H1 (cell line): ENCODE results near the gene SPPL3. TPM values are rescaled to one million over a fixed set of nuclear protein-coding genes. Genes with fewer than 3 reads are reported as not detected.

Experiments used
- CTCF ChIA-PET: fragments of 300-600 bp; sonication (Branson Sonifier 250); formaldehyde crosslinking; loops from one replicate; lab custom pipeline; 2021; ENCODE audit not compliant: partially characterized antibody; lab: Charles Lee
- POLR2A ChIA-PET: fragments of 300-600 bp; sonication (Branson Sonifier 250); formaldehyde crosslinking; loops from one replicate; lab custom pipeline; 2021; ENCODE audit warnings: inconsistent platforms; ENCODE audit not compliant: partially characterized antibody; lab: Charles Lee
- DNase-seq, 2 experiments: peaks; one replicate each; pipeline versions ENCODE4 v3.0.0 to v3.0.0-alpha.2; 2010 to 2022; ENCODE audit warnings: low spot score in 2 of 2, low read depth in 1 of 2, mixed read lengths in 1 of 2
- FAIRE-seq: peaks from 2 replicates; lab custom pipeline; 2011; peaks lifted over from hg19 to GRCh38; lab: Jason Lieb, UNC
- H2AFZ ChIP-seq: 2 replicates; pipeline ENCODE4 v1.8.1; 2012; ENCODE audit warnings: low read length, inconsistent platforms
- H2AK5ac ChIP-seq: 2 replicates; pipeline ENCODE4 v1.6.1; 2013; ENCODE audit warnings: low read depth, low read length
- H2BK120ac ChIP-seq: replicated peaks from 2 replicates; pipeline ENCODE3; 2013; ENCODE audit warnings: low read depth, low read length, inconsistent platforms
- H2BK12ac ChIP-seq: 2 replicates; pipeline ENCODE4 v1.6.1; 2013; ENCODE audit warnings: low read depth, low read length
- H2BK15ac ChIP-seq: 2 replicates; pipeline ENCODE4 v1.6.1; 2013; ENCODE audit warnings: low read length
- H2BK20ac ChIP-seq: 2 replicates; pipeline ENCODE4 v1.6.1; 2013; ENCODE audit warnings: low read length
- H2BK5ac ChIP-seq: 2 replicates; pipeline ENCODE4 v1.6.1; 2013; ENCODE audit warnings: low read depth, low read length
- H3K14ac ChIP-seq: 2 replicates; pipeline ENCODE4 v1.6.1; 2013; ENCODE audit warnings: inconsistent platforms; ENCODE audit not compliant: insufficient read length
- H3K18ac ChIP-seq: 2 replicates; pipeline ENCODE4 v1.6.1; 2013; ENCODE audit warnings: low read length; ENCODE audit errors: extremely low read depth
- H3K23ac ChIP-seq: 2 replicates; pipeline ENCODE4 v1.6.1; 2013; ENCODE audit warnings: inconsistent platforms; ENCODE audit not compliant: insufficient read length
- H3K23me2 ChIP-seq: 2 replicates; pipeline ENCODE4 v1.6.1; 2013; ENCODE audit warnings: low read depth, low read length
- H3K27ac ChIP-seq: 2 replicates; pipeline ENCODE4 v1.6.1; 2011; ENCODE audit warnings: low read depth, low read length, inconsistent platforms
- H3K27me3 ChIP-seq, 4 experiments: replicated peaks in 1 of 4; 1 replicate in 1 of 4; 2 replicates in 3 of 4; pipeline versions ENCODE4 v1.6.1 to v1.8.1; 2011 to 2013; ENCODE audit warnings: low read length in 3 of 4, mild to moderate bottlenecking in 3 of 4, inconsistent platforms in 2 of 4, mixed read lengths in 2 of 4, moderate library complexity in 1 of 4; ENCODE audit not compliant: control insufficient read depth in 3 of 4, insufficient read depth in 3 of 4; ENCODE audit errors: extremely low read depth in 1 of 4
- H3K36me3 ChIP-seq, 4 experiments: 2 replicates each; pipeline versions ENCODE4 v1.6.1 to v1.8.1; 2011 to 2013; ENCODE audit warnings: mild to moderate bottlenecking in 4 of 4, low read length in 3 of 4, moderate library complexity in 2 of 4, control low read depth in 1 of 4, inconsistent platforms in 1 of 4; ENCODE audit not compliant: insufficient read depth in 4 of 4, control insufficient read depth in 2 of 4
- H3K4ac ChIP-seq: replicated peaks from 2 replicates; pipeline ENCODE3; 2013; ENCODE audit warnings: low read length, low read depth, mixed read lengths, inconsistent platforms; ENCODE audit not compliant: insufficient read length
- H3K4me1 ChIP-seq, 4 experiments: replicated peaks in 1 of 4; 1 replicate in 1 of 4; 2 replicates in 3 of 4; pipeline versions ENCODE4 v1.6.1 to v1.8.1; 2011 to 2013; ENCODE audit warnings: low read length in 3 of 4, inconsistent platforms in 2 of 4, mixed read lengths in 1 of 4; ENCODE audit not compliant: insufficient read depth in 4 of 4, control insufficient read depth in 3 of 4
- H3K4me2 ChIP-seq, 2 experiments: 2 replicates each; pipeline versions ENCODE4 v1.6.1 to v1.8.1; 2011 to 2013; ENCODE audit warnings: low read depth in 2 of 2, low read length in 2 of 2, control low read depth in 1 of 2, inconsistent platforms in 1 of 2, mild to moderate bottlenecking in 1 of 2; ENCODE audit not compliant: insufficient read depth in 1 of 2
- H3K4me3 ChIP-seq, 4 experiments: fragments of 200-600, 300-600 bp in 1 of 4; sonication (generic), shearing (Covaris generic), sonication (Bioruptor Twin) in 1 of 4; 2 replicates each; pipeline versions ENCODE4 v1.5.1 to v1.8.1; 2011 to 2016; ENCODE audit warnings: low read length in 4 of 4, low read depth in 3 of 4, control low read depth in 2 of 4, inconsistent platforms in 2 of 4, mild to moderate bottlenecking in 2 of 4, mixed read lengths in 1 of 4, moderate library complexity in 1 of 4; ENCODE audit not compliant: insufficient read depth in 2 of 4; ENCODE audit errors: extremely low read depth in 1 of 4
- H3K56ac ChIP-seq: replicated peaks from 2 replicates; pipeline ENCODE3; 2013; ENCODE audit warnings: low read depth, mild to moderate bottlenecking, mixed read lengths, low read length, inconsistent platforms; ENCODE audit not compliant: insufficient read length
- H3K79me1 ChIP-seq: 2 replicates; pipeline ENCODE4 v1.6.1; 2013; ENCODE audit warnings: low read depth, low read length, control low read depth
- H3K79me2 ChIP-seq, 2 experiments: 2 replicates each; pipeline versions ENCODE4 v1.6.1 to v1.8.1; 2012 to 2013; ENCODE audit warnings: low read length in 2 of 2, mild to moderate bottlenecking in 2 of 2, inconsistent platforms in 1 of 2; ENCODE audit not compliant: insufficient read depth in 2 of 2, control insufficient read depth in 1 of 2
- H3K9ac ChIP-seq, 4 experiments: replicated peaks in 1 of 4; 1 replicate in 1 of 4; 2 replicates in 3 of 4; pipeline versions ENCODE4 v1.6.1 to v1.8.1; 2011 to 2013; ENCODE audit warnings: low read depth in 3 of 4, low read length in 3 of 4, control low read depth in 2 of 4, mild to moderate bottlenecking in 2 of 4, moderate library complexity in 2 of 4, inconsistent platforms in 1 of 4; ENCODE audit errors: extremely low read depth in 1 of 4
- H3K9me3 ChIP-seq, 2 experiments: 2 replicates each; pipeline versions ENCODE4 v1.6.1 to v1.8.1; 2012 to 2013; ENCODE audit warnings: mild to moderate bottlenecking in 2 of 2, moderate library complexity in 2 of 2, control low read depth in 1 of 2, inconsistent platforms in 1 of 2, low read depth in 1 of 2, low read length in 1 of 2, mixed read lengths in 1 of 2; ENCODE audit not compliant: insufficient read depth in 2 of 2
- H4K20me1 ChIP-seq, 2 experiments: replicated peaks in 1 of 2; 2 replicates each; pipeline versions ENCODE3 to v1.8.1; 2011 to 2013; ENCODE audit warnings: inconsistent platforms in 2 of 2, low read length in 2 of 2, mild to moderate bottlenecking in 1 of 2; ENCODE audit not compliant: insufficient read depth in 2 of 2, control insufficient read depth in 1 of 2
- H4K5ac ChIP-seq: 2 replicates; pipeline ENCODE4 v1.6.1; 2013; ENCODE audit warnings: low read length, low read depth, mixed read lengths, inconsistent platforms; ENCODE audit not compliant: insufficient read length
- H4K8ac ChIP-seq: 2 replicates; pipeline ENCODE4 v1.8.0; 2013; ENCODE audit warnings: mild to moderate bottlenecking, moderate library complexity, low read length, inconsistent platforms; ENCODE audit not compliant: insufficient read depth; ENCODE audit errors: extremely low read depth
- H4K91ac ChIP-seq: replicated peaks from 2 replicates; pipeline ENCODE3; 2013; ENCODE audit warnings: low read length, mixed read lengths, inconsistent platforms; ENCODE audit not compliant: insufficient read length
- BCL11A ChIP-seq, 2 experiments: IDR thresholded peaks; one replicate each; pipeline ENCODE4 v1.6.1; 2011; ENCODE audit warnings: low read depth in 2 of 2, low read length in 2 of 2, mild to moderate bottlenecking in 2 of 2
- GABPA ChIP-seq: IDR thresholded peaks from 2 replicates; pipeline ENCODE4 v1.6.1; 2011; ENCODE audit warnings: mild to moderate bottlenecking, low read length, moderate library complexity, borderline replicate concordance; ENCODE audit not compliant: insufficient read depth
- HDAC2 ChIP-seq, 2 experiments: fragments of 300-600 bp in 1 of 2; sonication (generic) in 1 of 2; IDR thresholded peaks; 2 replicates each; pipeline ENCODE4 v1.6.1; 2011 to 2012; ENCODE audit warnings: low read depth in 2 of 2, low read length in 2 of 2, mild to moderate bottlenecking in 2 of 2, moderate library complexity in 2 of 2, borderline replicate concordance in 1 of 2, inconsistent platforms in 1 of 2
- HDAC6 ChIP-seq: IDR thresholded peaks from one replicate; pipeline ENCODE4 v1.7.1; 2012; ENCODE audit warnings: low read depth, mild to moderate bottlenecking, inconsistent platforms, low read length, moderate library complexity
- JUN ChIP-seq: IDR thresholded peaks from 2 replicates; pipeline ENCODE4 v1.6.1; 2011; ENCODE audit warnings: low read depth, mild to moderate bottlenecking, improper control_type of control experiment, low read length
- POLR2AphosphoS5 ChIP-seq: IDR thresholded peaks from 2 replicates; pipeline ENCODE4 v1.6.1; 2011; ENCODE audit warnings: low read depth, low read length
- SIX5 ChIP-seq: IDR thresholded peaks from 2 replicates; pipeline ENCODE4 v1.6.1; 2011; ENCODE audit warnings: mild to moderate bottlenecking, low read depth, low read length
- SP1 ChIP-seq: IDR thresholded peaks from 2 replicates; pipeline ENCODE4 v1.6.1; 2011; ENCODE audit warnings: low read depth, low read length
- whole genome bisulfite sequencing, 2 experiments: shearing (Covaris generic) in 1 of 2; methylation state at CpG; one replicate each; pipeline versions ENCODE4 v1.1.6 to v1.1.7; 2013 to 2015; ENCODE audit warnings: low lambda C conversion rate in 2 of 2, mixed read lengths in 2 of 2, inconsistent platforms in 1 of 2, low coverage in 1 of 2, missing lambda C conversion rate in 1 of 2; ENCODE audit not compliant: insufficient replicate concordance in 2 of 2, insufficient coverage in 1 of 2, insufficient read length in 1 of 2; ENCODE audit errors: extremely low coverage in 1 of 2, missing lambda C conversion rate in 1 of 2; 5-methylcytosine and 5-hydroxymethylcytosine counted together
- polyA plus RNA-seq, 7 experiments: library from polyadenylated mRNA; depleted of rRNA in 3 of 7; stranded (reverse) in 5 of 7; unstranded in 2 of 7; fragments of >200 nt in 5 of 7; fragments of 200-250 nt in 2 of 7; gene quantifications; 1 replicate in 5 of 7; 2 replicates in 1 of 7; 4 replicates in 1 of 7; pipeline versions ENCODE4 v1.2.1 to v1.2.3, GENCODE V29; 2011 to 2013; ENCODE audit warnings: missing spikeins in 2 of 7, mixed read lengths in 2 of 7
- total RNA-seq: library from RNA; stranded (reverse); fragmentation: NEBNext Ultra II Directional; extraction: Animal tissue kit (Norgen Biotek cat#: 25700); gene quantifications from 2 replicates; pipeline ENCODE4 v1.2.1, GENCODE V29; 2021
- TF ChIP-seq, protein P1 (sequence below): IDR thresholded peaks from 2 replicates; pipeline ENCODE4 v1.6.1; 2012; ENCODE audit warnings: inconsistent platforms
- TF ChIP-seq, protein P2 (sequence below), 3 experiments: IDR thresholded peaks; 1 replicate in 2 of 3; 2 replicates in 1 of 3; pipeline versions ENCODE4 v1.5.1 to v1.6.1; 2011; ENCODE audit warnings: low read length in 3 of 3, mild to moderate bottlenecking in 3 of 3, inconsistent platforms in 2 of 3, low read depth in 1 of 3, moderate library complexity in 1 of 3; ENCODE audit not compliant: insufficient read depth in 1 of 3; ENCODE audit errors: control extremely low read depth in 1 of 3

Gene SPPL3
- total and polyA plus RNA-seq, 2 of the 8 experiments (the other 6 are each of a cell fraction or from before 2014, with no cell fraction given): 27.3 to 48.4 TPM

DNA sequence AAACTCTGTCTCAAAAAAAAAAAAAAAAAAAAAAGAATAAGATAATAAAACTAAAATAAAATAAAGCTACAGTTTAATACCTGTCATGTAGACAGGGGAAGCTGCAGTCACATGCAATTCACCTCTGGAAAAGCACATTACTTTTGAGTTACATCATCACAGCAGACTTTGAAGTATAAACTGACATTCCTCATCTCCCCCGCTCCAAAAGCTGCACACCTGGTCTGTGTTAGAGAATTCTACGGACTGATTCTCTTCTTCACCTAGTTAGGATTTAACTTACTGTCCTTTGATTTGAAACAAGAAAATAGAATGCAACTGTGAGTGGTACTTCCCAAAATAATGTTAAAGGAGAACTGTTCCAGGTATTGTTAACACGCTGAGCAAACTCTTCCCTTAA lies 25.1 kb downstream of the SPPL3 start:
- Histone ChIP-seq H2BK20ac (no peak overlapping the region), H3K36me3 (no peaks in the 10 kb centered on the region), H2BK120ac (no peak overlapping the region), H3K4me3 (no peak overlapping the region), H4K5ac (no peak overlapping the region), H2BK15ac (no peak overlapping the region), H2BK5ac (no peak overlapping the region), H3K9ac (no peak overlapping the region), H3K79me2 (peaks cover 0 to 71% of the 10 kb centered on the region in 2 experiments; a peak in 2 of 4 replicates), H4K91ac (no peak overlapping the region), H4K8ac (no peak overlapping the region), H2AK5ac (no peak overlapping the region), H3K79me1 (peaks cover 5% of the 10 kb centered on the region), H4K20me1 (peaks cover 0 to 5% of the 10 kb centered on the region in 2 experiments), H3K14ac (no peak overlapping the region)
- FAIRE-seq: no peak
- DNase-seq: no peak
- 92% methylated on average over 3 of the region's 3 CpGs; no CpG with 5 or more reads in 1 of the 2 experiments for WGBS, 2 experiments
- CTCF ChIA-PET: no interaction called here
- TF ChIP-seq HDAC2 (IDR thresholded peaks at IDR 0.05; ENCODE audit: borderline replicate concordance in 1 of 2, low read depth in 2 of 2, low read length in 2 of 2): no peak
- TF ChIP-seq, protein P1, sequence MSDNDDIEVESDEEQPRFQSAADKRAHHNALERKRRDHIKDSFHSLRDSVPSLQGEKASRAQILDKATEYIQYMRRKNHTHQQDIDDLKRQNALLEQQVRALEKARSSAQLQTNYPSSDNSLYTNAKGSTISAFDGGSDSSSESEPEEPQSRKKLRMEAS: no peak
- no peak for TF ChIP-seq GABPA
- TF ChIP-seq SP1: no peak
- no peak for TF ChIP-seq BCL11A (IDR thresholded peaks at IDR 0.05; ENCODE audit: low read depth in 2 of 2, low read length in 2 of 2)
- no peak for TF ChIP-seq JUN
- no peak for TF ChIP-seq POLR2AphosphoS5
- TF ChIP-seq, protein P2, sequence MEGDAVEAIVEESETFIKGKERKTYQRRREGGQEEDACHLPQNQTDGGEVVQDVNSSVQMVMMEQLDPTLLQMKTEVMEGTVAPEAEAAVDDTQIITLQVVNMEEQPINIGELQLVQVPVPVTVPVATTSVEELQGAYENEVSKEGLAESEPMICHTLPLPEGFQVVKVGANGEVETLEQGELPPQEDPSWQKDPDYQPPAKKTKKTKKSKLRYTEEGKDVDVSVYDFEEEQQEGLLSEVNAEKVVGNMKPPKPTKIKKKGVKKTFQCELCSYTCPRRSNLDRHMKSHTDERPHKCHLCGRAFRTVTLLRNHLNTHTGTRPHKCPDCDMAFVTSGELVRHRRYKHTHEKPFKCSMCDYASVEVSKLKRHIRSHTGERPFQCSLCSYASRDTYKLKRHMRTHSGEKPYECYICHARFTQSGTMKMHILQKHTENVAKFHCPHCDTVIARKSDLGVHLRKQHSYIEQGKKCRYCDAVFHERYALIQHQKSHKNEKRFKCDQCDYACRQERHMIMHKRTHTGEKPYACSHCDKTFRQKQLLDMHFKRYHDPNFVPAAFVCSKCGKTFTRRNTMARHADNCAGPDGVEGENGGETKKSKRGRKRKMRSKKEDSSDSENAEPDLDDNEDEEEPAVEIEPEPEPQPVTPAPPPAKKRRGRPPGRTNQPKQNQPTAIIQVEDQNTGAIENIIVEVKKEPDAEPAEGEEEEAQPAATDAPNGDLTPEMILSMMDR (IDR thresholded peaks at IDR 0.05; ENCODE audit: control extremely low read depth in 1 of 3, insufficient read depth in 1 of 3, low read depth in 1 of 3, low read length in 3 of 3): no peak
- no peak for TF ChIP-seq SIX5
- TF ChIP-seq HDAC6: no peak
- TF ChIP-seq, all 59 proteins: peak for 0
- POLR2A ChIA-PET: interaction anchor here (0.9 to 1.5 kb wide), 2 partner anchors 10 to 14 kb away, joined by 3 to 5 read pairs; no protein-coding TSS in a partner anchor
- no peak overlapping the region for H3K4me2 ChIP-seq
- H2BK12ac ChIP-seq: no peak overlapping the region
- no peak overlapping the region for H3K4ac ChIP-seq
- no peaks in the 10 kb centered on the region for H3K9me3 ChIP-seq
- no peaks in the 10 kb centered on the region for H3K4me1 ChIP-seq
- no peaks in the 10 kb centered on the region for H3K27me3 ChIP-seq
- no peak overlapping the region for H3K18ac ChIP-seq
- H3K56ac ChIP-seq: no peak overlapping the region
- H3K23me2 ChIP-seq: no peaks in the 10 kb centered on the region; the same call in 1 of the 2 replicates
- no peak overlapping the region for H2AFZ ChIP-seq
- H3K23ac ChIP-seq: no peak overlapping the region
- H3K27ac ChIP-seq: no peak overlapping the region
